Measurements from ENCODE around the gene SESN1.

DNA sequence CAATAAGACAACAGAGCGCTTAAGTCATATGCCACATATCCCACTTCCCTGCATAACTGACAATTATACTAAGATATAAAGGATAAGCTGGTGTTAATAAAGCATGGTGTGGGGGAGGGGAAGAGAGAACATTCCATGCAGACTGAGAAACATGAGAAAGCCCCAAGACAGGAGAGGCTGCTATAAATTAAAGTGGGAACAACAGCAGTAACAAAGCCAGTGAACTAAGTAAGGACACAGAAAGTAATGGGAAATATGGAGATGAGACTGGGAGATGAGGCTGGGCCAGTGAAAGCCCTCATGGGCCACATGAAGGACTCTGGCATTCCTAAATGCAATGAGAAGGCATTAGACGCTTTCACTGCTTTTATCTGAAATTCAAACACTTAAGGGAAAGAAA is 41.3 kb downstream of the SESN1 start:
- TF ChIP-seq GABPA (IDR thresholded peaks at IDR 0.05; ENCODE audit: low read depth) (no peak), POLR2AphosphoS5 (IDR thresholded peaks at IDR 0.05; ENCODE audit: low read depth) (no peak), SPI1 (IDR thresholded peaks at IDR 0.05; ENCODE audit: borderline replicate concordance, low read depth) (no peak)
- TF ChIP-seq, protein P1, sequence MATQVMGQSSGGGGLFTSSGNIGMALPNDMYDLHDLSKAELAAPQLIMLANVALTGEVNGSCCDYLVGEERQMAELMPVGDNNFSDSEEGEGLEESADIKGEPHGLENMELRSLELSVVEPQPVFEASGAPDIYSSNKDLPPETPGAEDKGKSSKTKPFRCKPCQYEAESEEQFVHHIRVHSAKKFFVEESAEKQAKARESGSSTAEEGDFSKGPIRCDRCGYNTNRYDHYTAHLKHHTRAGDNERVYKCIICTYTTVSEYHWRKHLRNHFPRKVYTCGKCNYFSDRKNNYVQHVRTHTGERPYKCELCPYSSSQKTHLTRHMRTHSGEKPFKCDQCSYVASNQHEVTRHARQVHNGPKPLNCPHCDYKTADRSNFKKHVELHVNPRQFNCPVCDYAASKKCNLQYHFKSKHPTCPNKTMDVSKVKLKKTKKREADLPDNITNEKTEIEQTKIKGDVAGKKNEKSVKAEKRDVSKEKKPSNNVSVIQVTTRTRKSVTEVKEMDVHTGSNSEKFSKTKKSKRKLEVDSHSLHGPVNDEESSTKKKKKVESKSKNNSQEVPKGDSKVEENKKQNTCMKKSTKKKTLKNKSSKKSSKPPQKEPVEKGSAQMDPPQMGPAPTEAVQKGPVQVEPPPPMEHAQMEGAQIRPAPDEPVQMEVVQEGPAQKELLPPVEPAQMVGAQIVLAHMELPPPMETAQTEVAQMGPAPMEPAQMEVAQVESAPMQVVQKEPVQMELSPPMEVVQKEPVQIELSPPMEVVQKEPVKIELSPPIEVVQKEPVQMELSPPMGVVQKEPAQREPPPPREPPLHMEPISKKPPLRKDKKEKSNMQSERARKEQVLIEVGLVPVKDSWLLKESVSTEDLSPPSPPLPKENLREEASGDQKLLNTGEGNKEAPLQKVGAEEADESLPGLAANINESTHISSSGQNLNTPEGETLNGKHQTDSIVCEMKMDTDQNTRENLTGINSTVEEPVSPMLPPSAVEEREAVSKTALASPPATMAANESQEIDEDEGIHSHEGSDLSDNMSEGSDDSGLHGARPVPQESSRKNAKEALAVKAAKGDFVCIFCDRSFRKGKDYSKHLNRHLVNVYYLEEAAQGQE (IDR thresholded peaks at IDR 0.05; ENCODE audit: insufficient replicate concordance, low read depth): no peak
- TF ChIP-seq, protein P2, sequence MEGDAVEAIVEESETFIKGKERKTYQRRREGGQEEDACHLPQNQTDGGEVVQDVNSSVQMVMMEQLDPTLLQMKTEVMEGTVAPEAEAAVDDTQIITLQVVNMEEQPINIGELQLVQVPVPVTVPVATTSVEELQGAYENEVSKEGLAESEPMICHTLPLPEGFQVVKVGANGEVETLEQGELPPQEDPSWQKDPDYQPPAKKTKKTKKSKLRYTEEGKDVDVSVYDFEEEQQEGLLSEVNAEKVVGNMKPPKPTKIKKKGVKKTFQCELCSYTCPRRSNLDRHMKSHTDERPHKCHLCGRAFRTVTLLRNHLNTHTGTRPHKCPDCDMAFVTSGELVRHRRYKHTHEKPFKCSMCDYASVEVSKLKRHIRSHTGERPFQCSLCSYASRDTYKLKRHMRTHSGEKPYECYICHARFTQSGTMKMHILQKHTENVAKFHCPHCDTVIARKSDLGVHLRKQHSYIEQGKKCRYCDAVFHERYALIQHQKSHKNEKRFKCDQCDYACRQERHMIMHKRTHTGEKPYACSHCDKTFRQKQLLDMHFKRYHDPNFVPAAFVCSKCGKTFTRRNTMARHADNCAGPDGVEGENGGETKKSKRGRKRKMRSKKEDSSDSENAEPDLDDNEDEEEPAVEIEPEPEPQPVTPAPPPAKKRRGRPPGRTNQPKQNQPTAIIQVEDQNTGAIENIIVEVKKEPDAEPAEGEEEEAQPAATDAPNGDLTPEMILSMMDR (IDR thresholded peaks at IDR 0.05; ENCODE audit: insufficient read depth, low read length): no peak

Measured in HL-60 (cell line).